Measurements from ENCODE around the gene MIXL1.
"Not testable (repeated sequence)": the region's sequence is repeated elsewhere in the genome, so short reads cannot be mapped to it uniquely, and the experiment has no call there.

MIXL1 gene

GRCh38 chr1:226215239-226215638, 8.2 kb upstream of the MIXL1 start:
- DNase-seq (ENCODE audit: low read depth, low spot score) = no peak

- DNase-seq (ENCODE audit: low read depth, low spot score) = no peak
Measured at GRCh38 chr1:226216056-226216455, 7.4 kb upstream of the MIXL1 start.

GRCh38 chr1:226217273-226217672, 6.2 kb upstream of the MIXL1 start:
- no peak for DNase-seq (ENCODE audit: low read depth, low spot score)

DNA sequence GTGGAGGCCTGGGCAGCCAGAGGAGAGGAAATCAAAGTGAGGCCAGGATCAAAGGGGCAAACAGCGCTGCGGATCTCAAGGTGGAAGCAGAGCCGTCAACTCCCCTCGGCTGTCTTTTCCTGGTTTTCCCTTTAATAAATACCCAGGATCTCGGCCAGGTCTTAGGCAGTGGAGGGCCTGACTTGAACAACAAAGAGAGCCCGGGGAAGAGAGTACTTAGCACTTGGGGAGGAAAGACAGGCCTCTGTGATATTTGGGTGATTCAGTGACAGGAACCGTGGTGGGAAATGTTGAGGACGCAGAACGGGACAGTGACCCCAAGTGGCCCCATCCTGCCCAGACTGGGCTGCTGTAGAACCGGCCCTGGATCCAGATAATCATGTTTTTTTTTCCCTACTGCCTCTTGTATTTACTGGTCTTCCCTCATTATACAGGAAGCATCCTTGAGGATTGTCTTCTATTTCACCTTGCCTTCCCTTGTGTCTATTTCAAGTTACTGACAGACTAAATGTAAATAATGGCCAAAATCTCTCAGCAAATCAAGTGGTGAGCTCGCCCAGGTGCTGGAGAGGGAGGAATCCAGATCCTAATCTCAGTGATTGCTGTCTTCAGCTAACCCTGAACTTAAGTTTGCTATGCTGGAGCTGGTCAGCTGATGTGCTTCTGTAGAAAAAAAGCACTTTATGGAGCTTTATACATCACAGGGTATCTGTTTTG, 2.8 kb upstream of the MIXL1 start:
- DNase-seq (ENCODE audit: low read depth, low spot score) = no peak

DNA sequence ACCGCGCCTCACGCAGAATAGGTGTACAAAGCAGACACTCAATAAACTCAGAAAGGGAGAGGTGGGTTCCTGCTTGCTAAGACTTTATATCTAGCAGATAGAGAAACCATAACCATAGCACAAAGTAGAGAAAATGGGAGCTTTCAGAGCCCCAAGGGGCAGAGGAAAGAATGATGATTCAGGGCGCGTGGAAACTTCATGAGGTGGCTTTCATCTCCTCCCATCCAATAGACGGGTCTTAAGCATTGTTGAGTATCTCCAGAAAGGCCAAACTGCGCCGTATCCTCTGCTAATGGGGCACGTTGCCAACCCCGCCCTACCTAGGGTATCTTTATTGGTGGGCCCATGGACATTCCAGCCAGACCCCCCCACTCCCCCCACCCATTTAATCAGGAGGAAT, 778 bp upstream of the MIXL1 start:
- no peak for DNase-seq (ENCODE audit: low read depth, low spot score)

- DNase-seq (ENCODE audit: low read depth, low spot score) = no peak
Measured at GRCh38 chr1:226223786-226224244, 351 bp downstream of the MIXL1 start.

GRCh38 chr1:226226601-226227000, 3.1 kb downstream of the MIXL1 start:
- DNase-seq (ENCODE audit: low read depth, low spot score) = no peak

DNA sequence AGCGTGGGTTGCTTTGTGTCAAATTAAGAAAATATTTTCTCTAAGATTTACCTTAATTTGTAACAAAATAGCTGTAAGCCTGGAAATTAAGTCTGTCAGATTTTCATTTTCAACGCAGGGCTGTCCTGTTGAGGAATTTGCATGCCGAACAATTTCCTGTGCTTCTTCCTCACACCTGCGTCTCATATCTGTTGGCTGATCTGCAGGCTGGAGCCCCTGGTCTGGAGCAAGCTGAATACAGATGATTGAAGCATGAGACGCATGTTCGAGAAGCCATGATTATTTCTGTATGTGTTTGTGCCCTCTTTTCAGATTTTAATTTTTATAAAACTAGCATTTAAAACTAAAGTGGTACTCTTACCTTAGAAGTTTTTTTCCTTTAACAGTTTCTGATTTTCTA, 9.8 kb downstream of the MIXL1 start:
- DNase-seq (ENCODE audit: low read depth, low spot score) = no peak

DNA sequence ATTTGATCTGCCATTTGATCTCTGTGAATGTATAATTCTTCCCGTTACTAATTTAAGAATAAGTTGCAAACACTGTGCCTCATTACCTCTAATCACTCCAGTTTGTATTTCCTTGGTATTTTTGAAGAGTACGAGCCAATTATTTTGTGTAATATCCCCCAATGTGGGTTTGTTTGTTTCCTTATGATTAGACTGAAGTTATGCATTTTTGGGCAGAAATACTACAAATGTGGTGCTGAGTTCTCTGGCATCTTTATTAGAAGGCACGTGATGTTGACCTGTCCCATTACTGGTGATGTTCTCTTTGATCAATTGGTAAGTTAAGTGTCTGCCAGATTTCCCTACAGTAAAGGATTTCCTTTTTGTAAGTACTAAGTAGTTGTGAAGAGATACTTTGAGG, 10.3 kb downstream of the MIXL1 start:
- no peak for DNase-seq (ENCODE audit: low read depth, low spot score)

GRCh38 chr1:226236826-226237225, 13.4 kb downstream of the MIXL1 start:
- DNase-seq (ENCODE audit: low read depth, low spot score) = no peak

GRCh38 chr1:226239421-226239820, 16.0 kb downstream of the MIXL1 start:
- no peak for DNase-seq (ENCODE audit: low read depth, low spot score)

GRCh38 chr1:226248091-226248490, 24.6 kb downstream of the MIXL1 start:
- DNase-seq (ENCODE audit: low read depth, low spot score) = no peak

- DNase-seq (ENCODE audit: low read depth, low spot score) = no peak
Measured at GRCh38 chr1:226248796-226249195, 25.3 kb downstream of the MIXL1 start.

- no peak for DNase-seq (ENCODE audit: low read depth, low spot score)
Measured at GRCh38 chr1:226250511-226250910, 27.0 kb downstream of the MIXL1 start.

DNA sequence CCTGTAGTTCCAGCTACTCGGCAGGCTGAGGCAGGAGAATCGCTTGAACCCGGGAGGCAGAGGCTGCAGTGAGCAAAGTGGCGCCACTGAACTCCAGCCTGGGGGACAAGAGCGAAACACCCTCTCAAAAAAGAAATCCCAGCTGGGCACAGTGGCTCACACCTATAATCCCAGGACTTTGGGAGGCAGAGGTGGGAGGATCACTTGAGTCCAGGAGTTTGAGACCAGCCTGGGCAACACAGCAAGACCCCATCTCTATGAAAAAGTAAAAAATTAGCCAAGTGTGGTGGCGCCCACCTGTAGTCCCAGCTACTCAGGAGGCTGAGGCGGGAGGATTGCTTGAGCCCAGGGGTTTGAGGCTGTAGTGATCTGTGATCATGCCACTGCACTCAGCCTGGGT, 29.4 kb downstream of the MIXL1 start:
- DNase-seq (ENCODE audit: low read depth, low spot score) = not testable (repeated sequence)

DNA sequence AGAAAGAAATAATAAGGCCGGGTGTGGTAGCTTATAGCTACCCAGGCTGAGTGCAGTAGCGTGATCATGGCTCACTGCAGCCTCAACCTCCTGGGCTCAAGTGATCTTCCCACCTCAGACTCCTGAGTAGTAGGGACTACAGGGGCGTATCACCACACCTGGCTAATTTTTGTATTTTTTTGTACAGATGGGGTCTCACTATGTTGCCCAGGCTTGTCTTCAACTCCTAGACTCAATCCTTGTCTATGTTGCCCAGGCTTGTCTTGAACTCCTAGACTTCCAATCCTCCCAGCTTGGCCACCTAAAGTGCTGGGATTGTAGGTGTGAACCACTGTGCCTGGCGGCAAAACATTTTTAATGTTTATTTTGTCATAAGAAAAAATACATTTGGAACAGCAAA, 30.5 kb downstream of the MIXL1 start:
- DNase-seq (ENCODE audit: low read depth, low spot score) = no peak

GRCh38 chr1:226255380-226255779, 31.9 kb downstream of the MIXL1 start:
- DNase-seq (ENCODE audit: low read depth, low spot score) = no peak

DNA sequence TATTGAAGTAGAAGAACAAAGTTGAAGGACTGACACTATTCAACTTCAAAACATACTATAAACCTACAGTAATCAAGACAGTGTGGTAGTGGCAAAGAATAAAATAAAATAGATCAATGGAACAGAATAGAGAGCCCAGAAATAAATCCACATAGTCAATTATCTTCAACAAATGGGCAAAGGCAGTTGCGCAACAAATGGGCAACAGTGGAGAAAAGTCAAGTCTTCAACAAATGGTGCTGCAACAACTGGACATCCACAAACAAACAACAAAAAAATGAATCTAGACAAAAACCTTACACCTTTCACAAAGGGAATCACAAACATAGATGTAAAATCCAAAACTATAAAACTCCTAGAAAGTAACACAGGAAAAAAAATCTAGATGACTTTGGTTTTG, 38.4 kb downstream of the MIXL1 start:
- no peak for DNase-seq (ENCODE audit: low read depth, low spot score)

DNA sequence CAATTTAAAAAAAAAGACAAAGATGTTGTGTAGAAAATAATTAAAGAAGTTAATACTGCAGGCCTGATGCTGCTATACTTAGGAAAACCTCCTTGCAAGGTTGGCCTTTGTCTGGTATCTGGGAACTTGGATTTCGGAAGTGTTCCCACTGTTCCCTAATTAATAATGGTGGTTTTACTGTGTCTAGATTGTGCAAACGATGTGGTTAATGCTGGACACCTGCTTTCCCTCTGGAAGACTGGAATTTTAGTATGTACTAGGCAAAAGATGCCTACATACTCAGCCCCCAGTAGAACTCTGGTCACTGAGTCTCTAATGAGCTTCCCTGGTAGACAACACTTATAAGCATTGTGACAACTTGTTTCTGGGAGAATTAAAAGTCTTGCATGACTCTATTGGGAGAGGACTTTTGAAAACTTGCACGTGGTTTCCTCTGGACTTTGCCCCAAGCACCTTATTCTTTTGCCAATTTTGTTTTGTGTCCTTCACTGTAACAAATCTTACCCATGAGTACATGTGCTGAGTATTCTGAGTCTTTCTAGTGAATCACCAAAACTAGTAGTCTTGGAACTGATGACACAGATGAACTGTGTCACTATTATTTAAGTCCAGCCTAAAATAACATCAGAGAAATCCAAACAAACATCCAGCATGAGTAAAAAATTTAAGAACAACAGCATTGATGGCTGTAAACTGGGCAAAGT, 45.1 kb downstream of the MIXL1 start:
- DNase-seq (ENCODE audit: low read depth, low spot score) = no peak

GRCh38 chr1:226272233-226272902, 48.9 kb downstream of the MIXL1 start:
- not testable (repeated sequence) for DNase-seq (ENCODE audit: low read depth, low spot score)

DNA sequence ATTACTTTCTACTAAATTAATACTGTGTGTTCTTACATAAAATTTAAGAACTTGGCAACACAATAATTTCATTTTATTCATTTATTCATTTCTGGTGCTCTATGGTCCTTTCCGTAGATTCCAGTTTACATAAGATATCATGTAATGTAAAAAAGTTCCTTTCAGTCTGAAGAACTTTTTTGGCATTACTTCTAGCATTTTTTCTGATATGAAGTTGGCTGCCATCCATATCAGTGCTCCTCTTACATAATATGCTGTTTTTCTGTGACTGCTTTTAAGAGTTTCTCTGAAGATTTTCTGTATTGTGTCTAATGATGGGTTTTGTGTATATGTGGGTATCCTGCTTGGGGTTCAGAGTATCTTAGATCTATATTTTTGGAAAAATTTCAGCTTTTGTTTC, 50.7 kb downstream of the MIXL1 start:
- no peak for DNase-seq (ENCODE audit: low read depth, low spot score)

DNA sequence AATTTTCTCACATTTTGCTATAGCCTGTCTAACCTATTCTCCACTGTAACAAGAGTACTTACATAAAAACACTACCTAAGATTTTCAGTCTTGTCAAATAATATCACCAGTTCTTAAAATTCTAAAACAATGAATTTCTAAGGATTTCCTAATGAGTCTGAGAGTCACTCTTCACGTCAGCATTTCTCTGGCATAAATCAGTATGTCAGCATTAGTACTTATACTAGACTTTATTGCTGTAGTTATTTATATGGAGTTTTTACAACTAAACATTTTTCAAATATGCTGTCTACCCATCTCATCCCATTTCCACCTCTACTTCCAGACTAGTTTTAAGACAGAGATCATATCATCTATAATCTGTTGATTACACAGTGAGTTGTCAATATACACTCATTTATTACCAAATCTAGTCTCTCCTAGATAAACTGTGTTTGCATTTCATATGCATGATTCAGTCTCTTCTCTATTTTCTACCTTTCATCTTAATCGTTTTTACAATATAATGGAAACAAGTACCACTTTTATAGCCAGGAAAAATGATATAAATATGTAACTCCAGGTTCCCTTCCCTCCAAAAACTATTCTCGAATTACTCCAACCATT, 52.7 kb downstream of the MIXL1 start:
- no peak for DNase-seq (ENCODE audit: low read depth, low spot score)

All from brain pericyte (primary cell).